K562 (cell line): ENCODE results near the gene SLC25A34. TPM values are rescaled to one million over a fixed set of nuclear protein-coding genes. Genes with fewer than 3 reads are reported as not detected.
A peak's percentile ranks its signal among the peaks of the same experiment; 100 is the strongest.

Experiments
- ATAC-seq: fragments of 200-7000 bp; cut with Tn5 transposase; 3 replicates; pipeline ENCODE4 v1.9.1; 2020; ENCODE audit warnings: moderate library complexity
- BruUV-seq: library from RNA; stranded (reverse); fragments of 400-500 nt; replicated peaks from 2 replicates; lab custom pipeline; 2021; lab: Mats Ljungman, UMichigan
- CTCF ChIA-PET: fragments of 300-600 bp; formaldehyde crosslinking; extraction: SDS; loops from one replicate; lab custom pipeline; 2021; ENCODE audit warnings: low intra/inter-chr PET ratio; lab: Yijun Ruan, JAX
- POLR2A ChIA-PET: fragments of 300-600, 350-650 bp; sonication (Branson Sonifier 250); formaldehyde crosslinking; extraction: SDS; loops from one replicate; lab custom pipeline; 2021; ENCODE audit warnings: antibody characterized with exemption, inconsistent platforms; lab: Yijun Ruan, JAX
- DNase-seq, 4 experiments: peaks; one replicate each; pipeline versions ENCODE4 v3.0.0 to v3.0.0-alpha.2; 2011 to 2018; ENCODE audit warnings: low spot score in 3 of 4, mixed read lengths in 3 of 4; ENCODE audit errors: extremely low read depth in 1 of 4
- FAIRE-seq: peaks from 2 replicates; lab custom pipeline; 2011; peaks lifted over from hg19 to GRCh38; lab: Jason Lieb, UNC
- H2AFZ ChIP-seq: 2 replicates; pipeline ENCODE4 v1.6.0; 2011; ENCODE audit warnings: low read depth, low read length, control low read depth, inconsistent platforms
- H3K27ac ChIP-seq: fragments of 200-600 bp; 3 replicates; pipeline ENCODE4 v1.8.0; 2011; ENCODE audit warnings: low read depth, mild to moderate bottlenecking, control low read depth, inconsistent platforms, low read length, moderate library complexity, mixed read lengths; ENCODE audit errors: extremely low read depth
- H3K27me3 ChIP-seq, 2 experiments: fragments of 300-600 bp in 1 of 2; 2 replicates in 1 of 2; 3 replicates in 1 of 2; pipeline versions ENCODE4 v1.6.0 to v1.8.0; 2011; ENCODE audit warnings: inconsistent platforms in 2 of 2, low read length in 2 of 2, mild to moderate bottlenecking in 1 of 2, mixed read lengths in 1 of 2, moderate library complexity in 1 of 2; ENCODE audit not compliant: control insufficient read depth in 2 of 2, insufficient read depth in 2 of 2
- H3K36me3 ChIP-seq: fragments of 300-600 bp; 3 replicates; pipeline ENCODE4 v1.8.0; 2011; ENCODE audit warnings: mild to moderate bottlenecking, low read length, inconsistent platforms; ENCODE audit not compliant: control insufficient read depth, insufficient read depth
- H3K4me1 ChIP-seq, 2 experiments: fragments of 200-600 bp in 1 of 2; replicated peaks in 1 of 2; 2 replicates in 1 of 2; 3 replicates in 1 of 2; pipeline versions ENCODE4 v1.5.1 to v1.8.0; 2011; ENCODE audit warnings: inconsistent platforms in 2 of 2, low read length in 2 of 2, mild to moderate bottlenecking in 1 of 2, mixed read lengths in 1 of 2, moderate library complexity in 1 of 2; ENCODE audit not compliant: control insufficient read depth in 2 of 2, insufficient read depth in 2 of 2
- H3K4me2 ChIP-seq: 2 replicates; pipeline ENCODE4 v1.6.1; 2011; ENCODE audit warnings: low read length, control low read depth, inconsistent platforms, mixed read lengths; ENCODE audit not compliant: insufficient read depth
- H3K4me3 ChIP-seq: fragments of 200-600 bp; sonication (generic), shearing (Covaris generic); 2 replicates; pipeline ENCODE4 v1.5.1; 2016; ENCODE audit warnings: control low read depth, inconsistent platforms
- H3K79me2 ChIP-seq: fragments of 200-600 bp; 3 replicates; pipeline ENCODE4 v1.8.0; 2011; ENCODE audit warnings: low read length, inconsistent platforms; ENCODE audit not compliant: control insufficient read depth, insufficient read depth
- H3K9ac ChIP-seq, 2 experiments: 2 replicates each; pipeline versions ENCODE4 v1.6.0 to v1.6.1; 2011; ENCODE audit warnings: low read depth in 2 of 2, low read length in 2 of 2, control low read depth in 1 of 2, inconsistent platforms in 1 of 2, mild to moderate bottlenecking in 1 of 2, mixed read lengths in 1 of 2; ENCODE audit not compliant: insufficient read depth in 1 of 2
- H3K9me1 ChIP-seq: one replicate; pipeline ENCODE4 v1.6.0; 2011; ENCODE audit warnings: inconsistent platforms, mild to moderate bottlenecking, low read length, moderate library complexity; ENCODE audit not compliant: control insufficient read depth, insufficient read depth
- H3K9me3 ChIP-seq: replicated peaks from 2 replicates; pipeline ENCODE4 v1.5.1; 2011; ENCODE audit warnings: low read depth, low read length, inconsistent platforms; ENCODE audit not compliant: control insufficient read depth, insufficient read depth
- H4K20me1 ChIP-seq: replicated peaks from 2 replicates; pipeline ENCODE4 v1.6.1; 2011; ENCODE audit warnings: low read length, inconsistent platforms, mixed read lengths; ENCODE audit not compliant: control insufficient read depth, insufficient read depth
- CREB3 ChIP-seq: fragments of 450-650 bp; conservative IDR thresholded peaks from 2 replicates; pipeline ENCODE4 v1.6.1; 2016; ENCODE audit warnings: missing genetic modification characterization, low read depth, mild to moderate bottlenecking, missing compliant biosample characterization, moderate library complexity
- CTBP1 ChIP-seq: fragments of 450-650 bp; IDR thresholded peaks from 2 replicates; pipeline ENCODE4 v1.6.1; 2016; ENCODE audit warnings: borderline replicate concordance
- DNMT1 ChIP-seq: fragments of 450-650 bp; IDR thresholded peaks from 2 replicates; pipeline ENCODE4 v1.6.1; 2016; ENCODE audit warnings: antibody characterized with exemption, mild to moderate bottlenecking
- FOXM1 ChIP-seq, 2 experiments: fragments of 450-650 bp in 1 of 2; sonication (generic) in 1 of 2; formaldehyde crosslinking in 1 of 2; IDR thresholded peaks; 2 replicates each; pipeline versions ENCODE4 v1.6.1 to v1.9.0; 2017 to 2022; ENCODE audit warnings: low read depth in 2 of 2, mild to moderate bottlenecking in 2 of 2, missing genetic modification reagents in 1 of 2, moderate library complexity in 1 of 2
- KAT7 ChIP-seq: sonication (generic); formaldehyde crosslinking; IDR thresholded peaks from 2 replicates; pipeline ENCODE4 v1.8.0; 2022; ENCODE audit warnings: missing genetic modification reagents, mild to moderate bottlenecking, borderline replicate concordance
- NKRF ChIP-seq: fragments of 450-650 bp; IDR thresholded peaks from 2 replicates; pipeline ENCODE4 v1.6.1; 2016; ENCODE audit warnings: borderline replicate concordance
- SAP30 ChIP-seq: fragments of 200-600 bp; sonication (generic); IDR thresholded peaks from 2 replicates; pipeline ENCODE4 v1.6.1; 2012; ENCODE audit warnings: borderline replicate concordance, low read depth, mild to moderate bottlenecking, moderate library complexity, low read length, control low read depth, inconsistent platforms; ENCODE audit not compliant: insufficient read depth, poor library complexity, severe bottlenecking
- SMARCE1 ChIP-seq: fragments of 450-650 bp; IDR thresholded peaks from 2 replicates; pipeline ENCODE4 v1.7.1; 2016; ENCODE audit warnings: mild to moderate bottlenecking
- SPI1 ChIP-seq: IDR thresholded peaks from 2 replicates; pipeline ENCODE4 v1.6.1; 2011; ENCODE audit warnings: low read depth, low read length, control low read depth, borderline replicate concordance
- TFAP4 ChIP-seq: sonication (generic); formaldehyde crosslinking; IDR thresholded peaks from 2 replicates; pipeline ENCODE4 v1.8.0; 2022; ENCODE audit warnings: missing genetic modification reagents, mild to moderate bottlenecking, moderate library complexity, borderline replicate concordance
- ZNF174 ChIP-seq: fragments of 250-450 bp; sonication (Bioruptor Pico); IDR thresholded peaks from 2 replicates; pipeline ENCODE4 v1.4.0; 2020; ENCODE audit warnings: mild to moderate bottlenecking
- ZNF280B ChIP-seq: fragments of 250-450 bp; sonication (Bioruptor Pico); IDR thresholded peaks from 2 replicates; pipeline ENCODE4 v1.5.1; 2021; ENCODE audit warnings: mild to moderate bottlenecking
- ZNF717 ChIP-seq: fragments of 250-450 bp; sonication (Bioruptor Pico); IDR thresholded peaks from 2 replicates; pipeline ENCODE4 v1.5.0; 2021
- ZNF766 ChIP-seq: fragments of 200-800 bp; sonication (Bioruptor generic); conservative IDR thresholded peaks from 2 replicates; pipeline ENCODE4 v1.6.1; 2016; ENCODE audit warnings: missing genetic modification characterization, missing compliant biosample characterization
- WGBS: fragments of 100-300 bp; shearing (Covaris generic); methylation state at CpG from one replicate; pipeline ENCODE4 v1.1.6; 2016; ENCODE audit warnings: low coverage, mixed read lengths; ENCODE audit not compliant: insufficient coverage; ENCODE audit errors: missing lambda C conversion rate; 5-methylcytosine and 5-hydroxymethylcytosine counted together
- in situ Hi-C: fragments of 300-500 bp; cut with MboI; formaldehyde crosslinking; loops from 4 replicates; pipeline ENCODE4 v1.15.0; 2018; ENCODE audit warnings: inconsistent platforms, mixed read lengths
- intact Hi-C: fragments of 100-400 bp; cut with micrococcal nuclease; formaldehyde crosslinking; loops from 2 replicates; pipeline ENCODE4 v1.14.2; 2022
- polyA plus RNA-seq, 8 experiments: library from polyadenylated mRNA; depleted of rRNA in 4 of 8; stranded (reverse) in 5 of 8; unstranded in 3 of 8; fragments of >200 nt; fragmentation: Nextera tagmentation in 2 of 8; fragmentation: Illumina TruSeq in 1 of 8; extraction: Ambion mirVana in 2 of 8; extraction: Trizol in 1 of 8; gene quantifications; 2 replicates each; pipeline versions ENCODE4 v1.2.1 to v1.2.3, GENCODE V29; 2011 to 2014; ENCODE audit warnings: inconsistent platforms in 1 of 8, missing spikeins in 1 of 8
- total RNA-seq, 7 experiments: library from RNA; depleted of rRNA in 6 of 7; stranded (reverse); fragments of >200 nt in 6 of 7; fragmentation: Illumina TruSeq in 2 of 7; extraction: Trizol in 2 of 7; gene quantifications; 2 replicates each; pipeline versions ENCODE4 v1.2.1 to v1.2.3, GENCODE V29; 2011 to 2021; ENCODE audit warnings: low replicate concordance in 1 of 7

Gene SLC25A34
- total and polyA plus RNA-seq, 9 of the 15 experiments (the other 6 are each of a cell fraction or from before 2014, with no cell fraction given), result 0.01 to 0.57 (median 0.16) TPM

- DNase-seq, result peak in 2 of 4 experiments; percentile 22 to 60
- FAIRE-seq, result peak; percentile 69
- CTCF ChIA-PET, result no interaction called here
- intact Hi-C loops, result no loop called here
- no peaks in the 10 kb centered on the region for H4K20me1 ChIP-seq
- H3K9me3 ChIP-seq, result no peaks in the 10 kb centered on the region
- POLR2A ChIA-PET, result interaction anchor here (0.6 to 1.3 kb wide), 6 partner anchors 11 to 129 kb away, joined by 3 to 4 read pairs (median 3); no protein-coding TSS in a partner anchor
- H3K27ac ChIP-seq, result peak overlapping the region; percentile 31; the same call in 1 of the 3 replicates
- no peaks in the 10 kb centered on the region for H3K9me1 ChIP-seq
- BruUV-seq, result no TSS peak
- in situ Hi-C loops, result no loop called here
- H3K4me1 ChIP-seq, result peaks cover 11 to 19% of the 10 kb centered on the region in 2 experiments; a peak in 4 of 5 replicates
- no peak overlapping the region; a peak in 1 of 4 replicates for H3K9ac ChIP-seq
- no peaks in the 10 kb centered on the region for H3K79me2 ChIP-seq
- H2AFZ ChIP-seq, result peak overlapping the region; percentile 48; the same call in 1 of the 2 replicates
- peak overlapping the region; percentile 29 for H3K4me2 ChIP-seq
- ATAC-seq, result peak; percentile 11; the same call in 1 of the 3 replicates
- H3K27me3 ChIP-seq, result peaks cover 0 to 8% of the 10 kb centered on the region in 2 experiments; a peak in 2 of 5 replicates
- H3K36me3 ChIP-seq, result no peaks in the 10 kb centered on the region
- no peak overlapping the region for H3K4me3 ChIP-seq
- WGBS, result 19% methylated on average over 12 of the region's 13 CpGs
- TF ChIP-seq NKRF, result no peak
- no peak for TF ChIP-seq DNMT1
- TF ChIP-seq SMARCE1, result peak; percentile 77
- no peak for TF ChIP-seq FOXM1 (IDR thresholded peaks at IDR 0.05; ENCODE audit: low read depth)
- TF ChIP-seq FOXM1 (CRISPR knock-in tag; IDR thresholded peaks at IDR 0.05; ENCODE audit: low read depth), result no peak
- no peak for TF ChIP-seq CREB3
- TF ChIP-seq ZNF766, result 0 out of 2 replicates have a peak, but pooled peaks have one; percentile 34
- TF ChIP-seq SPI1, result peak; percentile 61; the same call in 1 of the 2 replicates
- no peak for TF ChIP-seq ZNF717 (CRISPR knock-in tag)
- TF ChIP-seq ZNF174 (CRISPR knock-in tag), result no peak
- TF ChIP-seq ZNF280B (CRISPR knock-in tag), result no peak
- TF ChIP-seq CTBP1, result peak; percentile 33; the same call in 1 of the 2 replicates
- TF ChIP-seq KAT7 (CRISPR knock-in tag), result no peak
- no peak for TF ChIP-seq SAP30
- TF ChIP-seq TFAP4 (CRISPR knock-in tag), result peak; percentile 45; the same call in 1 of the 2 replicates
Measured at GRCh38 chr1:15788624-15789301, 52.7 kb downstream of the SLC25A34 start.
